ENCODE results near the gene SLC29A4.

DNA sequence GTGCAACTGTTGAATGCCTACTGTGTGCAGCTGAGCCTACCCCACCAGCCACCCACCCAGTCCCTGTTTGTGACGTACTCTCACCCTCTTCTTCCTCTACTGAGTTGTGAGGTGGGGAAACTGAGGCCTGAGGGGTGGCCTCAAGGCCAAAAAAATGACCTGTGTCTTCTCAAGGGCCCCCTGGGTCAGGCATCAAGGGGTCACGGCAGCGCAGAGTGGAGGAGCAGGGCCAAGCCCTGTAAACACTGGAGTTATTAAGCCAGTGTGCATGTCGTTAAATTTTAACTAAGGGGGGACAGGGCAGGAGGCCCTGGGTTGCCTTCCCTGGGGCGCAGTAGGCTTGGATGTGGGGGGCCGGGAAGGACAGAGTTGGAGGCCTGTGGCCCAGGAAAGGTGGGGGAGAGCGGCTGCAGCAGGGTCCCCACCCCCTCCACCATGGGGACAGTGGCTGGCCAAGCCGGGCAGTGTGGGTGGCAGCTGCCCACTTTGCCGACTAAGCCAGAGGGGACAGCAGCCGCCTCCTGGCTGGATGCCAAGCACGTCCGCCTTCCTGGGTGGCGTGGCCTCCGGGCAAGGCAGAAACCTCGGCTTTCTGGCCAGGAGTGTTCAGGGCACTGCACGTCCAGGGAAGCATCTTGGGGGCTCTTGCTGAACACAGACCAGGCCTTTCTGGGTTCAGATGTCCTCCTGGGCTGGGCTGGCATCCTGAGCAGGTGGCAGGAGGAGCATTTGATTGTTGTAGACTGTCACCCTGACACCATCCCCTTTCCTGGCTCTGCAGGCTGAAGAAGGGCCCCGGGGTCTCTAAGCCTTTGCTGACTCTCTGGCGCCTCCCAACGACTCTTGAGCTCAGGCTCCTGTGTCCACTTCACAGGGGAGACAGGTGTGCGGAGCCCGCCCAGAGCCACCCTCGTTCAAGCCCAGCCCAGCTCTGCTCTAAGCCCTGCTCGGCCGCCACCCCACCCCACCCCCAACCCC is 1.9 kb downstream of the SLC29A4 start:
- TF ChIP-seq, protein P1, sequence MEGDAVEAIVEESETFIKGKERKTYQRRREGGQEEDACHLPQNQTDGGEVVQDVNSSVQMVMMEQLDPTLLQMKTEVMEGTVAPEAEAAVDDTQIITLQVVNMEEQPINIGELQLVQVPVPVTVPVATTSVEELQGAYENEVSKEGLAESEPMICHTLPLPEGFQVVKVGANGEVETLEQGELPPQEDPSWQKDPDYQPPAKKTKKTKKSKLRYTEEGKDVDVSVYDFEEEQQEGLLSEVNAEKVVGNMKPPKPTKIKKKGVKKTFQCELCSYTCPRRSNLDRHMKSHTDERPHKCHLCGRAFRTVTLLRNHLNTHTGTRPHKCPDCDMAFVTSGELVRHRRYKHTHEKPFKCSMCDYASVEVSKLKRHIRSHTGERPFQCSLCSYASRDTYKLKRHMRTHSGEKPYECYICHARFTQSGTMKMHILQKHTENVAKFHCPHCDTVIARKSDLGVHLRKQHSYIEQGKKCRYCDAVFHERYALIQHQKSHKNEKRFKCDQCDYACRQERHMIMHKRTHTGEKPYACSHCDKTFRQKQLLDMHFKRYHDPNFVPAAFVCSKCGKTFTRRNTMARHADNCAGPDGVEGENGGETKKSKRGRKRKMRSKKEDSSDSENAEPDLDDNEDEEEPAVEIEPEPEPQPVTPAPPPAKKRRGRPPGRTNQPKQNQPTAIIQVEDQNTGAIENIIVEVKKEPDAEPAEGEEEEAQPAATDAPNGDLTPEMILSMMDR (IDR thresholded peaks at IDR 0.05; ENCODE audit: low read length) = peak; percentile 21; the same call in 1 of the 2 replicates
- TF ChIP-seq EZH2phosphoT487 (IDR thresholded peaks at IDR 0.05; ENCODE audit: low read length) = no peak

Measured in MM.1S (cell line).